ENCODE results near the gene PSMF1. TPM values are rescaled to one million over a fixed set of nuclear protein-coding genes. Genes with fewer than 3 reads are reported as not detected.

Gene PSMF1
- total and polyA plus RNA-seq, 2 donors (not counting 1 experiment from before 2014, with no cell fraction given): 26.4 to 141 TPM

DNA sequence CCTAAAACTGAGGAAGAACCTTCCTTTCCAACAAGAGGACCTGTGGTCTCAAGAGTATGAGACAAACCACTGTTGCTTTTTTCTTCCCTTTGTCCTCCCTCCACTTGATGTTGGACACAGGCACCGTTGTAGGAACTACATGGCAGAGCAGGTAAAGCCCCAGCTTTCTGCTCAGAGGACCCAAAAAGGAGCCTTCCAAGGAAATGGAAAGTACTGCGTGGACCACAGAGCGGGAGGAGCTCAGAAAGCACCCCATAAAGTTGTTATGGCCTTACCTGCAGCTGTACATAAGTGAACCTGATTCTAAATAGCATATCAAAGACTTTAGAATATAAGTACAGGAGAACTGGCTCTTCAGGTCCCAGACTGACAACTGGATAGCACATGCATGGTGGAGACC, 36.9 kb downstream of the PSMF1 start:
- H3K4me2 ChIP-seq (ENCODE audit: extremely low read depth, insufficient read depth, low read length): no peak overlapping the region
- DNase-seq (ENCODE audit: low read depth in 2 of 2): no peak
- H3K4me1 ChIP-seq (ENCODE audit: control insufficient read depth, extremely low read depth, insufficient read depth, low read length): no peaks in the 10 kb centered on the region
- no peak for TF ChIP-seq EZH2 (IDR thresholded peaks at IDR 0.05; ENCODE audit: low read length, missing control alignments)
- TF ChIP-seq, protein P1, sequence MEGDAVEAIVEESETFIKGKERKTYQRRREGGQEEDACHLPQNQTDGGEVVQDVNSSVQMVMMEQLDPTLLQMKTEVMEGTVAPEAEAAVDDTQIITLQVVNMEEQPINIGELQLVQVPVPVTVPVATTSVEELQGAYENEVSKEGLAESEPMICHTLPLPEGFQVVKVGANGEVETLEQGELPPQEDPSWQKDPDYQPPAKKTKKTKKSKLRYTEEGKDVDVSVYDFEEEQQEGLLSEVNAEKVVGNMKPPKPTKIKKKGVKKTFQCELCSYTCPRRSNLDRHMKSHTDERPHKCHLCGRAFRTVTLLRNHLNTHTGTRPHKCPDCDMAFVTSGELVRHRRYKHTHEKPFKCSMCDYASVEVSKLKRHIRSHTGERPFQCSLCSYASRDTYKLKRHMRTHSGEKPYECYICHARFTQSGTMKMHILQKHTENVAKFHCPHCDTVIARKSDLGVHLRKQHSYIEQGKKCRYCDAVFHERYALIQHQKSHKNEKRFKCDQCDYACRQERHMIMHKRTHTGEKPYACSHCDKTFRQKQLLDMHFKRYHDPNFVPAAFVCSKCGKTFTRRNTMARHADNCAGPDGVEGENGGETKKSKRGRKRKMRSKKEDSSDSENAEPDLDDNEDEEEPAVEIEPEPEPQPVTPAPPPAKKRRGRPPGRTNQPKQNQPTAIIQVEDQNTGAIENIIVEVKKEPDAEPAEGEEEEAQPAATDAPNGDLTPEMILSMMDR (conservative IDR thresholded peaks at IDR 0.05 in 1 of 2, IDR thresholded peaks at IDR 0.05 in 1 of 2; ENCODE audit: low read depth in 1 of 2, low read length in 2 of 2): no peak
- no peaks in the 10 kb centered on the region for H3K79me2 ChIP-seq (ENCODE audit: control insufficient read depth, insufficient read depth, low read length)
- H4K20me1 ChIP-seq (ENCODE audit: control insufficient read depth, extremely low read depth, insufficient read depth, low read length): no peaks in the 10 kb centered on the region
- H3K27ac ChIP-seq (ENCODE audit: insufficient read depth, low read length): no peak overlapping the region
- no peak overlapping the region for H3K4me3 ChIP-seq (replicated peaks in 1 of 4; ENCODE audit: control extremely low read depth in 1 of 4, insufficient read depth in 1 of 4, low read depth in 3 of 4, low read length in 4 of 4)
- H3K9ac ChIP-seq (ENCODE audit: insufficient read depth, low read length): no peak overlapping the region
- H3K9me3 ChIP-seq (ENCODE audit: control insufficient read depth, insufficient read depth, low read depth, low read length): no peaks in the 10 kb centered on the region
- no peaks in the 10 kb centered on the region for H3K36me3 ChIP-seq (ENCODE audit: control insufficient read depth, insufficient read depth, low read length)
- H3K27me3 ChIP-seq (ENCODE audit: control insufficient read depth, insufficient read depth, low read length): no peaks in the 10 kb centered on the region
- no peak overlapping the region for H2AFZ ChIP-seq (ENCODE audit: low read length)

DNA sequence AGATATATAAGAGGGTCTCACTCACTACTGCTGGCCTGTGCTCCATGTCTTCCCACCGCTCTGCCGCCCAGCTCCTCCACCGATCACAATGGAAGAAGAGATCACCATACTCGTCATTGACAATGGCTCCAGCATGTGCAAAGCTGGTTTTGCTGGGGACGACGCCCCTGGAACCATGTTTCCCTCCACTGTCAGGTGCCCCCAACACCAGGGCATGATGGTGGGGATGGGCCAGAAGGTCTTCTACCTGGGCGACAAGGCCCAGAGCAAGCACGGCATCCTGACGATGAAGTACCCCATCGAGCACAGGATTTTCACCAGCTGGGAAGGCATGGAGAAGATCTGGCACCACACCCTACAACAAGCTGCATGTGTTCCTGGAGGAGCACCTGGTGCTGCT, 42.1 kb downstream of the PSMF1 start:
- DNase-seq (ENCODE audit: low read depth in 2 of 2): no peak
- no peak overlapping the region for H3K4me2 ChIP-seq (ENCODE audit: extremely low read depth, insufficient read depth, low read length)
- H3K27ac ChIP-seq (ENCODE audit: insufficient read depth, low read length): no peak overlapping the region
- H3K4me1 ChIP-seq (ENCODE audit: control insufficient read depth, extremely low read depth, insufficient read depth, low read length): no peaks in the 10 kb centered on the region
- no peaks in the 10 kb centered on the region for H4K20me1 ChIP-seq (ENCODE audit: control insufficient read depth, extremely low read depth, insufficient read depth, low read length)
- no peak overlapping the region for H3K9ac ChIP-seq (ENCODE audit: insufficient read depth, low read length)
- H3K27me3 ChIP-seq (ENCODE audit: control insufficient read depth, insufficient read depth, low read length): no peaks in the 10 kb centered on the region
- peaks cover 17% of the 10 kb centered on the region for H3K36me3 ChIP-seq (ENCODE audit: control insufficient read depth, insufficient read depth, low read length)
- no peaks in the 10 kb centered on the region for H3K9me3 ChIP-seq (ENCODE audit: control insufficient read depth, insufficient read depth, low read depth, low read length)
- H2AFZ ChIP-seq (ENCODE audit: low read length): no peak overlapping the region
- no peak overlapping the region for H3K4me3 ChIP-seq (replicated peaks in 1 of 4; ENCODE audit: control extremely low read depth in 1 of 4, insufficient read depth in 1 of 4, low read depth in 3 of 4, low read length in 4 of 4)
- H3K79me2 ChIP-seq (ENCODE audit: control insufficient read depth, insufficient read depth, low read length): no peaks in the 10 kb centered on the region
- TF ChIP-seq EZH2 (IDR thresholded peaks at IDR 0.05; ENCODE audit: low read length, missing control alignments): no peak
- TF ChIP-seq, protein P1 (conservative IDR thresholded peaks at IDR 0.05 in 1 of 2, IDR thresholded peaks at IDR 0.05 in 1 of 2; ENCODE audit: low read depth in 1 of 2, low read length in 2 of 2): no peak

DNA sequence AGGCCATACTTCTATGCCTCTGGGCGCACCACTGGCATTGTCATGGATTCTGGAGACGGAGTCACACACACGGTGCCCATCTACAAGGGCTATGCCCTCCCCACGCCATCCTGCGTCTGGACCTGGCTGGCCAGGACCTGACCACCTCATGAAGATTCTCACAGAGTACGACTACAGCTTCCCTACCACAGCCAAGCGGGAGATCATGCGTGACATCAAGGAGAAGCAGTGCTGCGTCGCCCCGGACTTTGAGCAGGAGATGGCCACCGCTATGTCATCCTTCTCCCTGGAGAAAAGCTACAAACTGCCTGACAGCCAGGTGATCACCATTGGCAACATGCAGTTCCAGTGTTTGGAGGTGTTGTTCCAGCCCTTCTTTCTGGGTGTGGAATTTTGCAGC, 42.6 kb downstream of the PSMF1 start:
- Histone ChIP-seq H3K4me3 (replicated peaks in 1 of 4; ENCODE audit: control extremely low read depth in 1 of 4, insufficient read depth in 1 of 4, low read depth in 3 of 4, low read length in 4 of 4) (no peak overlapping the region), H3K79me2 (ENCODE audit: control insufficient read depth, insufficient read depth, low read length) (no peaks in the 10 kb centered on the region), H4K20me1 (ENCODE audit: control insufficient read depth, extremely low read depth, insufficient read depth, low read length) (no peaks in the 10 kb centered on the region), H3K27ac (ENCODE audit: insufficient read depth, low read length) (no peak overlapping the region), H3K9ac (ENCODE audit: insufficient read depth, low read length) (no peak overlapping the region), H3K9me3 (ENCODE audit: control insufficient read depth, insufficient read depth, low read depth, low read length) (no peaks in the 10 kb centered on the region), H2AFZ (ENCODE audit: low read length) (no peak overlapping the region), H3K36me3 (ENCODE audit: control insufficient read depth, insufficient read depth, low read length) (peaks cover 19% of the 10 kb centered on the region), H3K4me1 (ENCODE audit: control insufficient read depth, extremely low read depth, insufficient read depth, low read length) (no peaks in the 10 kb centered on the region), H3K4me2 (ENCODE audit: extremely low read depth, insufficient read depth, low read length) (no peak overlapping the region), H3K27me3 (ENCODE audit: control insufficient read depth, insufficient read depth, low read length) (no peaks in the 10 kb centered on the region)
- DNase-seq (ENCODE audit: low read depth in 2 of 2): no peak
- TF ChIP-seq, protein P1 (conservative IDR thresholded peaks at IDR 0.05 in 1 of 2, IDR thresholded peaks at IDR 0.05 in 1 of 2; ENCODE audit: low read depth in 1 of 2, low read length in 2 of 2): no peak
- no peak for TF ChIP-seq EZH2 (IDR thresholded peaks at IDR 0.05; ENCODE audit: low read length, missing control alignments)

All from fibroblast of lung (primary cell).